Peyer's patch (tissue), 4 donors: Measurements from ENCODE around the gene SPRING1.

ENCODE experiments used
- POLR2A ChIP-seq, 2 donors: fragments of 450-650 bp; IDR thresholded peaks; one replicate each; pipeline ENCODE4 v1.5.1; 2017; ENCODE audit warnings: antibody characterized with exemption in 2 of 2, mild to moderate bottlenecking in 2 of 2, moderate library complexity in 2 of 2
- TF ChIP-seq, protein P1 (sequence below), 6 experiments: fragments of 450-650 bp in 4 of 6; fragments of 200-600 bp in 2 of 6; sonication (generic) in 1 of 6; IDR thresholded peaks; one replicate each; pipeline ENCODE4 v1.5.1; 2017 to 2019; ENCODE audit warnings: antibody characterized with exemption in 6 of 6, mild to moderate bottlenecking in 3 of 6, moderate library complexity in 1 of 6

DNA sequence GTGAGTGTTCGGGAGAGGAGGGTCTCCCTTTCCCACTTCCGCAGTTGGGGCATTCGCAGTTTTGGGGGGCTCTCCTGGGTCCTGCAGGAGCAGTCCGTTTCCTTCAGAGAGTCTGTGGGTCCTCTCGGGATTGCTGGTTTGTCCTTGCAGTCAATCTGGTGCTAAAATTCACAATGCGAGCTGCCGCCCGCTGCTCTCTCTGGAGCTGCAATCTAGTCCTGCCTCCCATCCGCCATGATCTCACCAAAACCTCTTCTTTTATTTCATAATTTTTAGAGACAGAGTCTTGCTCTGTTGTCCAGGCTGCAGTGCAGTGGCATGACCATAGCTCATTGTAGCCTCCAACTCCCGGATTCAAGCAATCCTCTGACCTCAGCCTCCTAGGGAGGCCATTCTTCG, 22.8 kb upstream of the SPRING1 start:
- TF ChIP-seq, protein P1, sequence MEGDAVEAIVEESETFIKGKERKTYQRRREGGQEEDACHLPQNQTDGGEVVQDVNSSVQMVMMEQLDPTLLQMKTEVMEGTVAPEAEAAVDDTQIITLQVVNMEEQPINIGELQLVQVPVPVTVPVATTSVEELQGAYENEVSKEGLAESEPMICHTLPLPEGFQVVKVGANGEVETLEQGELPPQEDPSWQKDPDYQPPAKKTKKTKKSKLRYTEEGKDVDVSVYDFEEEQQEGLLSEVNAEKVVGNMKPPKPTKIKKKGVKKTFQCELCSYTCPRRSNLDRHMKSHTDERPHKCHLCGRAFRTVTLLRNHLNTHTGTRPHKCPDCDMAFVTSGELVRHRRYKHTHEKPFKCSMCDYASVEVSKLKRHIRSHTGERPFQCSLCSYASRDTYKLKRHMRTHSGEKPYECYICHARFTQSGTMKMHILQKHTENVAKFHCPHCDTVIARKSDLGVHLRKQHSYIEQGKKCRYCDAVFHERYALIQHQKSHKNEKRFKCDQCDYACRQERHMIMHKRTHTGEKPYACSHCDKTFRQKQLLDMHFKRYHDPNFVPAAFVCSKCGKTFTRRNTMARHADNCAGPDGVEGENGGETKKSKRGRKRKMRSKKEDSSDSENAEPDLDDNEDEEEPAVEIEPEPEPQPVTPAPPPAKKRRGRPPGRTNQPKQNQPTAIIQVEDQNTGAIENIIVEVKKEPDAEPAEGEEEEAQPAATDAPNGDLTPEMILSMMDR (IDR thresholded peaks at IDR 0.05), result no peak
- TF ChIP-seq POLR2A (IDR thresholded peaks at IDR 0.05), result no peak
